IMR-90 (cell line): ENCODE results near the gene PCARE. TPM values are rescaled to one million over a fixed set of nuclear protein-coding genes. Genes with fewer than 3 reads are reported as not detected.

ENCODE experiments used
- ATAC-seq: fragments of 200-7000 bp; cut with Tn5 transposase; 2 replicates; pipeline ENCODE4 v1.9.1; 2020; ENCODE audit warnings: low read depth, mild to moderate bottlenecking, moderate library complexity
- BruUV-seq: library from RNA; stranded (reverse); fragments of 400-500 nt; replicated peaks from 2 replicates; lab custom pipeline; 2021; lab: Mats Ljungman, UMichigan
- CTCF ChIA-PET: fragments of 300-600 bp; formaldehyde crosslinking; extraction: SDS; loops from one replicate; lab custom pipeline; 2021; ENCODE audit warnings: antibody characterized with exemption; lab: Yijun Ruan, JAX
- POLR2A ChIA-PET: fragments of 300-600 bp; sonication (Branson Sonifier 250); formaldehyde crosslinking; loops from one replicate; lab custom pipeline; 2022; ENCODE audit warnings: antibody characterized with exemption; ENCODE audit not compliant: unreplicated experiment; lab: Charles Lee
- DNase-seq: peaks from one replicate; pipeline ENCODE4 v3.0.0; 2013
- H2AFZ ChIP-seq: replicated peaks from 2 replicates; pipeline ENCODE3; 2013; ENCODE audit warnings: low read length, mild to moderate bottlenecking; ENCODE audit not compliant: poor library complexity
- H2AK5ac ChIP-seq: 2 replicates; pipeline ENCODE4 v1.6.1; 2013; ENCODE audit warnings: low read depth, low read length, inconsistent platforms
- H2AK9ac ChIP-seq: replicated peaks from 2 replicates; pipeline ENCODE3; 2013; ENCODE audit warnings: mild to moderate bottlenecking, low read depth, low read length, moderate library complexity; ENCODE audit not compliant: poor library complexity
- H2BK120ac ChIP-seq: 2 replicates; pipeline ENCODE4 v1.6.1; 2013; ENCODE audit warnings: low read depth, low read length, inconsistent platforms
- H2BK15ac ChIP-seq: 3 replicates; pipeline ENCODE4 v1.6.1; 2013; ENCODE audit warnings: low read depth, low read length, inconsistent platforms
- H2BK20ac ChIP-seq: 2 replicates; pipeline ENCODE4 v1.6.1; 2013; ENCODE audit warnings: low read depth, mild to moderate bottlenecking, inconsistent platforms, low read length, moderate library complexity
- H2BK5ac ChIP-seq: 2 replicates; pipeline ENCODE4 v1.6.1; 2013; ENCODE audit warnings: mild to moderate bottlenecking, low read depth, low read length, inconsistent platforms; ENCODE audit not compliant: poor library complexity, severe bottlenecking
- H3K14ac ChIP-seq: replicated peaks from 2 replicates; pipeline ENCODE4 v1.6.1; 2013; ENCODE audit warnings: low read depth, low read length, inconsistent platforms
- H3K18ac ChIP-seq: 2 replicates; pipeline ENCODE4 v1.6.1; 2013; ENCODE audit warnings: low read depth, low read length, control low read depth
- H3K23ac ChIP-seq: 2 replicates; pipeline ENCODE4 v1.6.1; 2013; ENCODE audit warnings: low read depth, low read length, inconsistent platforms
- H3K27ac ChIP-seq: 2 replicates; pipeline ENCODE4 v1.5.1; 2013; ENCODE audit warnings: mild to moderate bottlenecking, control low read depth, low read length; ENCODE audit not compliant: insufficient read depth
- H3K27me3 ChIP-seq: 2 replicates; pipeline ENCODE4 v1.6.1; 2013; ENCODE audit warnings: low read length; ENCODE audit not compliant: control insufficient read depth, insufficient read depth
- H3K36me3 ChIP-seq: 2 replicates; pipeline ENCODE4 v1.6.1; 2013; ENCODE audit warnings: low read length, mixed read lengths; ENCODE audit not compliant: control insufficient read depth, insufficient read depth
- H3K4ac ChIP-seq: 2 replicates; pipeline ENCODE4 v1.6.1; 2013; ENCODE audit warnings: low read depth, low read length, inconsistent platforms
- H3K4me1 ChIP-seq: 2 replicates; pipeline ENCODE4 v1.6.1; 2013; ENCODE audit warnings: low read length, mixed read lengths; ENCODE audit not compliant: control insufficient read depth, insufficient read depth
- H3K4me2 ChIP-seq: 2 replicates; pipeline ENCODE4 v1.6.1; 2013; ENCODE audit warnings: low read depth, mild to moderate bottlenecking, control low read depth, low read length, moderate library complexity
- H3K4me3 ChIP-seq: 2 replicates; pipeline ENCODE4 v1.5.1; 2013; ENCODE audit warnings: low read depth, mild to moderate bottlenecking, control low read depth, low read length, moderate library complexity; ENCODE audit not compliant: insufficient read depth
- H3K56ac ChIP-seq: 2 replicates; pipeline ENCODE4 v1.6.1; 2013; ENCODE audit warnings: low read length, inconsistent platforms; ENCODE audit not compliant: insufficient read depth; ENCODE audit errors: extremely low read depth
- H3K79me1 ChIP-seq, 2 experiments: 2 replicates each; pipeline ENCODE4 v1.6.1; 2013; ENCODE audit warnings: low read length in 2 of 2, inconsistent platforms in 1 of 2, low read depth in 1 of 2
- H3K9ac ChIP-seq: 2 replicates; pipeline ENCODE4 v1.6.1; 2013; ENCODE audit warnings: low read depth, low read length, control low read depth
- H3K9me1 ChIP-seq: 2 replicates; pipeline ENCODE4 v1.6.1; 2013; ENCODE audit warnings: low read length, inconsistent platforms; ENCODE audit not compliant: insufficient read depth
- H3K9me3 ChIP-seq: 2 replicates; pipeline ENCODE4 v1.6.1; 2013; ENCODE audit warnings: low read length; ENCODE audit not compliant: control insufficient read depth, insufficient read depth
- H4K20me1 ChIP-seq: 2 replicates; pipeline ENCODE4 v1.6.1; 2013; ENCODE audit warnings: low read length, inconsistent platforms; ENCODE audit not compliant: insufficient read depth
- H4K5ac ChIP-seq: 2 replicates; pipeline ENCODE4 v1.6.1; 2013; ENCODE audit warnings: mild to moderate bottlenecking, low read depth, low read length, control low read depth
- H4K8ac ChIP-seq, 2 experiments: 2 replicates each; pipeline ENCODE4 v1.6.1; 2013; ENCODE audit warnings: low read depth in 2 of 2, low read length in 2 of 2, control low read depth in 1 of 2, inconsistent platforms in 1 of 2
- H4K91ac ChIP-seq: 2 replicates; pipeline ENCODE4 v1.6.1; 2013; ENCODE audit warnings: low read depth, low read length, inconsistent platforms; ENCODE audit not compliant: insufficient read depth
- BHLHE40 ChIP-seq: fragments of 150-350 bp; IDR thresholded peaks from 2 replicates; pipeline ENCODE4 v1.6.1; 2016; ENCODE audit warnings: mild to moderate bottlenecking, low read depth, low read length
- CEBPB ChIP-seq: IDR thresholded peaks from 2 replicates; pipeline ENCODE4 v1.6.1; 2012; ENCODE audit warnings: low read depth, low read length, improper control_type of control experiment
- CHD1 ChIP-seq: IDR thresholded peaks from 2 replicates; pipeline ENCODE4 v1.6.1; 2012; ENCODE audit warnings: low read depth, low read length, improper control_type of control experiment
- CTCF ChIP-seq: conservative IDR thresholded peaks from 2 replicates; pipeline ENCODE4 v1.5.1; 2012; ENCODE audit warnings: mild to moderate bottlenecking, low read depth, low read length, improper control_type of control experiment
- ELK1 ChIP-seq: fragments of 150-350 bp; IDR thresholded peaks from 2 replicates; pipeline ENCODE4 v1.6.1; 2016; ENCODE audit warnings: low read depth, mild to moderate bottlenecking, low read length, moderate library complexity, borderline replicate concordance
- FOS ChIP-seq: fragments of 150-350 bp; IDR thresholded peaks from 2 replicates; pipeline ENCODE4 v1.6.1; 2016; ENCODE audit warnings: low read depth, low read length
- MAFK ChIP-seq: IDR thresholded peaks from 2 replicates; pipeline ENCODE4 v1.6.1; 2012; ENCODE audit warnings: low read depth, low read length, improper control_type of control experiment
- MAZ ChIP-seq: IDR thresholded peaks from 2 replicates; pipeline ENCODE4 v1.6.1; 2012; ENCODE audit warnings: low read depth, mild to moderate bottlenecking, low read length, improper control_type of control experiment, moderate library complexity, borderline replicate concordance
- MXI1 ChIP-seq: IDR thresholded peaks from 2 replicates; pipeline ENCODE4 v1.6.1; 2012; ENCODE audit warnings: low read depth, mild to moderate bottlenecking, low read length, moderate library complexity, borderline replicate concordance
- NFE2L2 ChIP-seq: fragments of 150-350 bp; IDR thresholded peaks from 2 replicates; pipeline ENCODE4 v1.6.1; 2016; ENCODE audit warnings: low read depth, mild to moderate bottlenecking, low read length
- POLR2A ChIP-seq: IDR thresholded peaks from 2 replicates; pipeline ENCODE4 v1.6.1; 2012; ENCODE audit warnings: mild to moderate bottlenecking, low read depth, low read length
- RAD21 ChIP-seq: IDR thresholded peaks from 2 replicates; pipeline ENCODE4 v1.6.1; 2012; ENCODE audit warnings: low read length, improper control_type of control experiment
- RCOR1 ChIP-seq: IDR thresholded peaks from 2 replicates; pipeline ENCODE4 v1.6.1; 2012; ENCODE audit warnings: mild to moderate bottlenecking, low read length, improper control_type of control experiment; ENCODE audit not compliant: insufficient replicate concordance
- RFX5 ChIP-seq: IDR thresholded peaks from 2 replicates; pipeline ENCODE4 v1.8.0; 2012; ENCODE audit warnings: low read depth, mild to moderate bottlenecking, low read length, moderate library complexity
- SMC3 ChIP-seq: fragments of 150-350 bp; IDR thresholded peaks from 2 replicates; pipeline ENCODE4 v1.6.1; 2016; ENCODE audit warnings: low read depth, mild to moderate bottlenecking, antibody characterized with exemption, low read length, moderate library complexity
- WGBS, 2 experiments: methylation state at CpG; one replicate each; pipeline versions ENCODE4 v1.1.5 to v1.1.7; 2013; ENCODE audit warnings: missing lambda C conversion rate in 2 of 2; ENCODE audit not compliant: insufficient read length in 1 of 2; ENCODE audit errors: extremely low coverage in 2 of 2; 5-methylcytosine and 5-hydroxymethylcytosine counted together
- dilution Hi-C: fragments of 300-500 bp; cut with HindIII; formaldehyde crosslinking; loops from one replicate; pipeline ENCODE4 v1.14.3; 2018; ENCODE audit warnings: low sequenced_read_pairs; ENCODE audit not compliant: unreplicated experiment
- in situ Hi-C: fragments of 300-500 bp; cut with MboI; formaldehyde crosslinking; loops from 3 replicates; pipeline ENCODE4 v1.14.3; 2019; ENCODE audit warnings: low sequenced_read_pairs, inconsistent platforms, mixed read lengths
- intact Hi-C: fragments of 100-400 bp; cut with micrococcal nuclease; formaldehyde crosslinking; loops from 2 replicates; pipeline ENCODE4 v1.10.0; 2022
- polyA plus RNA-seq, 3 experiments: library from polyadenylated mRNA; depleted of rRNA; stranded (reverse); fragments of >200 nt; gene quantifications; 2 replicates each; pipeline ENCODE4 v1.2.3, GENCODE V29; 2012; ENCODE audit warnings: low replicate concordance in 1 of 3
- total RNA-seq: library from RNA; depleted of rRNA; stranded (reverse); fragments of >200 nt; gene quantifications from 2 replicates; pipeline ENCODE4 v1.2.3, GENCODE V29; 2012
- TF ChIP-seq, protein P1 (sequence below): fragments of 150-350 bp; IDR thresholded peaks from 2 replicates; pipeline ENCODE4 v1.6.1; 2017; ENCODE audit warnings: mild to moderate bottlenecking, antibody characterized with exemption, low read length, low read depth

Gene PCARE
- total and polyA plus RNA-seq, 2 of the 4 experiments (the other 2 are of a cell fraction) = not detected

DNA sequence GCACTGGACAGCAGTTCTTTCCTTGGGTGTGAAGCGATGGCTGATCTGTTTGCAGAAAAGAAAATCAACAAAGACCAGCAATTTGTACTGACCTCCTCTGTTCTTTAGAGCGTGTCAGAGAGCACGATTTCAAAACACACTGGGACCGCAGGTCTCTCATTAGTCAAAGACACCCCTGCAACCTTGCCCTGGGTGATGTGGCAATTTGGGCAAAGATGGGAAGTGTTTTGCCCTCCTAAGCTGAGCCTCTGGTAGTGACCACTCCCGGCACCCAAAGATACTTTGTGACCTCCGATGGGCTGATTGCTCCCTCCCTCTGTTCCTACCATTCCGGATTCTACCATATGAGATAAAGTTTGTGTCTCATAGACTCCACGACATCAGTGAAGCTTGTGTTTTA lies 22.6 kb upstream of the PCARE start:
- H2AFZ ChIP-seq = no peak overlapping the region
- DNase-seq (no peak), ATAC-seq (no peak)
- POLR2A ChIA-PET = no interaction called here
- intact Hi-C loops (no loop called here), dilution Hi-C loops (no loop called here), in situ Hi-C loops (no loop called here)
- H2BK5ac ChIP-seq = no peak overlapping the region
- no peak overlapping the region for H3K4me2 ChIP-seq
- H3K9ac ChIP-seq = no peak overlapping the region
- H4K8ac ChIP-seq = no peak overlapping the region
- no peak overlapping the region for H3K23ac ChIP-seq
- H2BK120ac ChIP-seq = no peak overlapping the region
- no CpG with 5 or more reads among the region's 8 CpGs for WGBS, 2 experiments
- H3K9me3 ChIP-seq = no peaks in the 10 kb centered on the region
- H3K79me1 ChIP-seq = no peaks in the 10 kb centered on the region
- H3K4ac ChIP-seq = no peak overlapping the region
- CTCF ChIA-PET = interaction anchor here (0.6 kb wide), 1 partner anchor 312 kb away, joined by 3 read pairs; no protein-coding TSS in a partner anchor
- H3K4me3 ChIP-seq = no peak overlapping the region
- no peak overlapping the region for H2AK9ac ChIP-seq
- TF ChIP-seq CEBPB (no peak), MAZ (no peak), POLR2A (no peak), MAFK (no peak), MXI1 (no peak), RFX5 (no peak), SMC3 (no peak), FOS (no peak), CTCF (no peak), RCOR1 (no peak), CHD1 (no peak), RAD21 (no peak), BHLHE40 (no peak), ELK1 (no peak), NFE2L2 (no peak)
- TF ChIP-seq, protein P1, sequence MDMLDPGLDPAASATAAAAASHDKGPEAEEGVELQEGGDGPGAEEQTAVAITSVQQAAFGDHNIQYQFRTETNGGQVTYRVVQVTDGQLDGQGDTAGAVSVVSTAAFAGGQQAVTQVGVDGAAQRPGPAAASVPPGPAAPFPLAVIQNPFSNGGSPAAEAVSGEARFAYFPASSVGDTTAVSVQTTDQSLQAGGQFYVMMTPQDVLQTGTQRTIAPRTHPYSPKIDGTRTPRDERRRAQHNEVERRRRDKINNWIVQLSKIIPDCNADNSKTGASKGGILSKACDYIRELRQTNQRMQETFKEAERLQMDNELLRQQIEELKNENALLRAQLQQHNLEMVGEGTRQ = no peak
- H3K14ac ChIP-seq = no peak overlapping the region
- no peak overlapping the region for H3K56ac ChIP-seq
- no TSS peak for BruUV-seq
- no peak overlapping the region for H4K5ac ChIP-seq
- no peaks in the 10 kb centered on the region for H4K20me1 ChIP-seq
- no peak overlapping the region for H2BK20ac ChIP-seq
- H3K27me3 ChIP-seq = no peaks in the 10 kb centered on the region; the same call in none of the 2 replicates
- no peak overlapping the region for H3K27ac ChIP-seq
- no peaks in the 10 kb centered on the region for H3K36me3 ChIP-seq
- H3K9me1 ChIP-seq = no peaks in the 10 kb centered on the region
- no peak overlapping the region for H3K18ac ChIP-seq
- no peak overlapping the region for H2BK15ac ChIP-seq
- no peak overlapping the region for H4K91ac ChIP-seq
- H3K4me1 ChIP-seq = no peaks in the 10 kb centered on the region
- no peak overlapping the region for H2AK5ac ChIP-seq
